Limb (tissue), 2 donors: ENCODE data around the gene CGAS.
"Not testable (repeated sequence)": the region's sequence is repeated elsewhere in the genome, so short reads cannot be mapped to it uniquely, and the experiment has no call there.

Experiments used
- DNase-seq, 2 donors: peaks; one replicate each; pipeline ENCODE4 v3.0.0-alpha.2; 2016; ENCODE audit errors: extremely low spot score in 2 of 2

The CGAS gene

GRCh38 chr6:73452107-73452461 lies at the start of gene CGAS:
Gene CGAS (minus strand): TSS chr6:73452297. CDS start chr6:73452181, 116 bp downstream.
- peak in 1 of 2 donors; percentile 71 for DNase-seq

- DNase-seq: no peak
These were observed 45.8 kb upstream of the CGAS start for GRCh38 chr6:73497915-73498314.

- DNase-seq: no peak
These were observed 39.3 kb upstream of the CGAS start for GRCh38 chr6:73491377-73491776.

- DNase-seq: no peak
These were observed 35.4 kb upstream of the CGAS start for GRCh38 chr6:73487473-73487872.

- no peak for DNase-seq
These were observed 32.3 kb upstream of the CGAS start for GRCh38 chr6:73484438-73484837.

- DNase-seq: no peak
These were observed 29.9 kb upstream of the CGAS start for GRCh38 chr6:73481969-73482368.

- DNase-seq: no peak
These were observed 25.3 kb upstream of the CGAS start for GRCh38 chr6:73477407-73477806.

- no peak for DNase-seq
These were observed 24.6 kb upstream of the CGAS start for GRCh38 chr6:73476723-73477122.

GRCh38 chr6:73471686-73472290 lies 19.7 kb upstream of the CGAS start:
- DNase-seq: no peak

- peak; percentile 87 to 89 for DNase-seq
These were observed 9.6 kb upstream of the CGAS start, which contains the start of gene MTO1 for GRCh38 chr6:73461537-73462350. Gene MTO1 (plus strand): TSS chr6:73461737. CDS start chr6:73461855, 118 bp downstream.

GRCh38 chr6:73460056-73460455 lies 8.0 kb upstream of the CGAS start:
- DNase-seq: no peak

- not testable (repeated sequence) for DNase-seq
These were observed 7.4 kb upstream of the CGAS start for GRCh38 chr6:73459474-73459873.

GRCh38 chr6:73455865-73456629 lies 4.0 kb upstream of the CGAS start:
- DNase-seq: no peak

- peak; percentile 18 to 76 for DNase-seq
These were observed 632 bp downstream of the CGAS start for GRCh38 chr6:73451223-73452106.

GRCh38 chr6:73443555-73443954 lies 8.5 kb downstream of the CGAS start:
- DNase-seq: no peak

- DNase-seq: no peak
These were observed 16.9 kb downstream of the CGAS start for GRCh38 chr6:73435236-73435635.

GRCh38 chr6:73421534-73421933 lies 30.6 kb downstream of the CGAS start:
- DNase-seq: no peak

- no peak for DNase-seq
These were observed 33.9 kb downstream of the CGAS start for GRCh38 chr6:73418081-73418741.

GRCh38 chr6:73413102-73413501 lies 39.0 kb downstream of the CGAS start:
- DNase-seq: no peak

GRCh38 chr6:73409395-73409794 lies 42.7 kb downstream of the CGAS start:
- DNase-seq: no peak

- DNase-seq: no peak
These were observed 51.4 kb downstream of the CGAS start for GRCh38 chr6:73400656-73401055.
